Endothelial cell of hepatic sinusoid (primary cell): ENCODE data around the gene UNC79.

Experiments used
- in situ Hi-C: cut with HindIII; loops from 2 replicates; pipeline ENCODE4 v1.10.0; 2017; ENCODE audit warnings: low sequenced_read_pairs

Gene UNC79

DNA sequence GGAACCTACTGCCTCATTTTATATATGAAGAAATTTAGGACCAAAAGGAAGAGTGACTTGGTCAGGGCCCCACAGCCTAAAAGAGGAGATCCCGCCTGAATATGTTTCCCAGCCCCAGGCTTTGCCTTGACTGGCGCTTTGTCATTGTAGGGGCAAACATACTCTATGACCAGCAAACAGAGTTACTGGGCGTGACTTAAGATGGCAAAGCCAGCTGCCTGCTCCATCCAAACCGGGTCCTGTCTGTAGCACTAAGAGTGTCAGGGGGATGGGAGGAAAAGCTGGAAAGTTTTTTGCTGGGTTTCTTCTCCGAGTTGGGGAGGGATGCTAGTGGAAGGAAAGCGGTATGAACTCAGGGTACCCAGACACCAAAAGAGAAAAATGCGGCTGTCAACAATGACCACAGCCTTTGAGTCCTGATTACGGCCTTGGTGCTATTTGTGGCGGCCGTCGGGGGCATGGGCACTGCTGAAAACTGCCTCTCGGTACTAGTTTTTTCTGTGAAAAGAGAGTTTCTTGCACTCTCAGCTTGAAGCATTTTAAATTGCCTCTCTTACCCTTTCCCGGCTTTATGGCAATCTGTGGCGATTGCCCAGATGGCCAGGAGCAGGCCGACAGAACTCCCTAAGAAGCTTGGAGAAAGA lies 274.9 kb downstream of the UNC79 start:
- in situ Hi-C loops: loop anchor here (5.0 kb wide), 1 partner anchor 87 kb away; no protein-coding TSS in a partner anchor

DNA sequence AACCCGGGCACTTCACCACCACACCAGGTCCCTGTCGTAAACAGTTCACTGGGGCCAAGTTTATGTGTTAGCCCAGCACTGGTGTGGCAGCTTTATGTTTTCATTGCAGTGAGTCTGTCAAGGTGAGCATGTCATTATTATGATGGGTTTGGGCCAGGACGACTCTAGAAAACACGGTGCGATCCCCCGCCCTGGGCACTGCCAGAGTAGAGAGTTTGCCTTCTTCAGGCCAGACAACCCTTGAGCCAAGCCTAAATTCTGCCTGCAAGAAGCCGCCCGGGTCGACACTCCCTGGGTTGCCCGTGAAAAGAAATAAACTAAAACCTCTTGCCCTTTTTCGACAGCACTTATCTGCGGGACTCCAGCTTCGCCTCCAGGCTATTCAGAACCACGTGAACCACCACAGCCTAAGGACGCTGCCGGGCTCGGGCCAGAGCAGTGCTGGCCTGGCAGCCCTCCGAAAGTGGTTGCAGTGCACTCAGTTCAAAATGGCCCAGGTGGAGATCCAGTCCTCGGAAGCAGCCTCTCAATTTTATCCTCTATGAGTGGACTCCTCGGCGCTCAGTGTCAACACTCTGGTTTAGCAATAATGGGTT lies 275.7 kb downstream of the UNC79 start:
- in situ Hi-C loops: loop anchor here (5.0 kb wide), 1 partner anchor 86 kb away; no protein-coding TSS in a partner anchor

DNA sequence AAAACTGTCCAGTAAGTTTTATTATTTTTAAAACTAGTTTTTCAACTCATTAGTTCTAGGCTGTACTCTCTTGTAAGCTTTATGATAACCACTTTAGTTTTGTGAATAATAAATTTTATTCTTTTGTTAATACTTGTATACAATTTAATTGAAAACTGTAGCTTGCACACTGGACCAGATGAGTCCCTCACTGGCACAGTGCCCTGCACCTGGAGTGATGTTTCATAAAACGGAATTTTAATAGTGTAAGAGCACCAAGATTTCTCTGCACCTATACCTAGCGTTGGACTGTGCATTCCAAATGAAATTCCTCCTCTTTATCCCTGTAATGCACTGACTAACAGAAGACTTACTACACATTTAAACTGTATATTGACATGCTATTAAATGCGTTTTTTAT lies 276.7 kb downstream of the UNC79 start:
- in situ Hi-C loops: loop anchor here (5.0 kb wide), 1 partner anchor 85 kb away; no protein-coding TSS in a partner anchor

GRCh38 chr14:93708311-93708734 lies 277.6 kb downstream of the UNC79 start:
- in situ Hi-C loops: loop anchor here (5.0 kb wide), 1 partner anchor 84 kb away; no protein-coding TSS in a partner anchor

- in situ Hi-C loops: loop anchor here (5.0 kb wide), 1 partner anchor 84 kb away; no protein-coding TSS in a partner anchor
These were observed 278.1 kb downstream of the UNC79 start for GRCh38 chr14:93708800-93709199.

- in situ Hi-C loops: loop anchor here (5.0 kb wide), 1 partner anchor 83 kb away; no protein-coding TSS in a partner anchor
These were observed 278.5 kb downstream of the UNC79 start for GRCh38 chr14:93709249-93709648.

DNA sequence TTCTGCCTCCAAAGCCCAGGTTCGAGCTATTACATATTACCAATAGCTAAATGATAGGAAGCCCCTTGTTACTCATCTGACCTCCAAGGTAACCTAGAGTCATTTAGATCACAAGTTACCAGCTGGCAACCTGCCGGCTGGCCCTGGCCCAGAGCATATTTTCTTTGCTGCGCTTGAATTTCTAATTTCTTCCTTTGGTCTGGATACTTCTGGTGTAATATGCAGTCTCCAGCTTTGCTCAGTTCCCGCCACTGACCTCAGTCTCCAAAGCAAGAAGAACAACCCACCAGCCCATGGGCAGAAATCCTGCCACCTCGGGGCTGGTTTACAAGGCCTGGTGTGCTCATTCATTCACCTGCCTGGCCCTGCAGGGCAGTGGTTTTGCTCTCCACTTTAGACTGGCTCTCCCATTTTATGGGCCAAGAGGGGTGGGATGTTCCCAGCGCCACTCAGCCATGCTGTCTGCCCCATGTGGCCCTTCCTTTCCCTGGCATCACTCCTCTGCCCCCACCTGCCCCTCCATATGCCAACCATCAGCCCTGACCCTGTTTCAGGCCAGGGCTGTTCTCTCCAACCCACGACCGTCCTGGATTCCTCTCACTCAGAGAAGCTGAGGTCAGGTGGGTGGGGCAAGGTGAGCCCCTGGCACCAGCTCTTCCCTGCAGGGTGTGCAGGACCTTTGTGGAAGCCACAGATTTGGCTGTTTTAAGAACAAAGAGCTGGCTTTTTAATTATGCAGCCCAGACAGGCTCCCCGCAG lies 281.5 kb downstream of the UNC79 start:
- in situ Hi-C loops: no loop called here

DNA sequence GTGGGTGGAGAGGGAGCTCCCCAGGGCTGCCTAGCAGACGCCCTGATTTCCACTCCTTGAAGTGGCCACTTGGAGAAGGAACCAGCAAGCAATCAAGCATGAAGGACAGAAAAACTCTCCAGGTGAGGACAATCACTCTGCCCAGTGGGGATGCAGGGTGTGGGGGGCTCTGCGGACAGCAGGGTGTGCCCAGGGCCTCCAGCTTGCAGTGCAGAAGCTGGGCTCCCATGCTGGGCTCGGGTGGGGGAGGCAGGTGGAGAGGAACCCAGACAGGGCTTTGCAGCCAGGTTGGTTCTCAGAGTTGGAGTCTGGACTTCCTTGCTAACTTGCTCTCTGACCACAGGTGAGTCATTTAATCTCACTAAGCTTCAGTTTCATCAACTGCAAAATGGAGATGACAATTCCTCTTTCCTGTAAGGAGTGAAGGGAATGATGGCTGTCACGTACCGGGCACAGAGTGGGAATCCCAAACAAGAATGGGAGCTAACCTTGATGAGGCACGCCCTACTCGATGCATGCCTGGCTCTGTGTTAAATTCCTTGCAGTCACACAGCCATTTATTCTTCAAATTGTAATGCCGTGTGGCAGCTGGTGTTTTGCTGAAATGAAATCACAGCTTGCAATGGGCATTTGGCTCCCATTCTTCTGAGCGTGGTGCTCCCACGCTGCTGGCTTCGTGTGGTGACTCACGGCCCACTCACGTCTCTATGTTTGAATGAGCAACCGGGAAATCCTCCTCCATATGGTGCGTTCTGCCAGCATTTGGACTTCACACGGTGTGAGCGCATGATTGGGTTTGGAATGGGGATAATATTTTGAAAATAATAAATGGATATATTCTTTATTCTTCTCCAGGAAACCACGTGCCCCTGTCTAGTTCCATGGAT lies 282.3 kb downstream of the UNC79 start:
- in situ Hi-C loops: no loop called here

DNA sequence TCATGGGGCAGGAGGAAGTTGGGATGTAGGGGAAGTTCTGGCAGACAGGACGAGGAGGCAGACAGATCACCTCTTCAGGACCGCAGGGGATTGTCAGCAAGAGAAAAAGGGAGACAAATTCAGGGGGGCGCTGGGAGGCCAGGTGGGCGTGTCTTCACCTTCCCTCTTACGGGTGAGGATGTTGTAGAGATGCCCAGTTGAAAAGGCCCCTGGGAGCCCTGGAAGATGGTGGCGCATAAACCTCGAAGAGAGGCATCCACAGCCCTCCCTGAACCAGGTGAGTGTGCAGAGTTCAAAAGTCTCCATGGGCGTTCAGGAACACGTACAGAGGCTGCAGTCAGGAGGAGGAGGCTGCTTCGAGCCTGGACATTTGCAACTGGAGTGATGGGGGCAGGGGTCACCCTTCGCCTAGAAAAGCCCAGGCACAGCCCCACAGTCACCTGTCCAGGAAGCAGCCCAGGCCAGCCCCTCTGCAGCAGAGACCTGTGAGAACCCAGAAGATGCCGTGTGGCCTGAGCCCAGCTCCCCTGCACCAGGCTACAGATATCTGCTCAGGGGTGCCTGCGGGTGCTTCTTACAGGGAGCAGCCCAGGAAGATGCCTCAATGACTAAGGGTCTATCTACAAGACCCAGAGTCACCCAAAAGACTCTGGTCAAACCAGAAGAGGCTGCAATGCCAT lies 283.1 kb downstream of the UNC79 start:
- in situ Hi-C loops: no loop called here

GRCh38 chr14:93714605-93715004 lies 283.9 kb downstream of the UNC79 start:
- in situ Hi-C loops: no loop called here

GRCh38 chr14:93715279-93715927 lies 284.7 kb downstream of the UNC79 start:
- in situ Hi-C loops: no loop called here

- in situ Hi-C loops: no loop called here
These were observed 285.4 kb downstream of the UNC79 start for GRCh38 chr14:93716002-93716745.

DNA sequence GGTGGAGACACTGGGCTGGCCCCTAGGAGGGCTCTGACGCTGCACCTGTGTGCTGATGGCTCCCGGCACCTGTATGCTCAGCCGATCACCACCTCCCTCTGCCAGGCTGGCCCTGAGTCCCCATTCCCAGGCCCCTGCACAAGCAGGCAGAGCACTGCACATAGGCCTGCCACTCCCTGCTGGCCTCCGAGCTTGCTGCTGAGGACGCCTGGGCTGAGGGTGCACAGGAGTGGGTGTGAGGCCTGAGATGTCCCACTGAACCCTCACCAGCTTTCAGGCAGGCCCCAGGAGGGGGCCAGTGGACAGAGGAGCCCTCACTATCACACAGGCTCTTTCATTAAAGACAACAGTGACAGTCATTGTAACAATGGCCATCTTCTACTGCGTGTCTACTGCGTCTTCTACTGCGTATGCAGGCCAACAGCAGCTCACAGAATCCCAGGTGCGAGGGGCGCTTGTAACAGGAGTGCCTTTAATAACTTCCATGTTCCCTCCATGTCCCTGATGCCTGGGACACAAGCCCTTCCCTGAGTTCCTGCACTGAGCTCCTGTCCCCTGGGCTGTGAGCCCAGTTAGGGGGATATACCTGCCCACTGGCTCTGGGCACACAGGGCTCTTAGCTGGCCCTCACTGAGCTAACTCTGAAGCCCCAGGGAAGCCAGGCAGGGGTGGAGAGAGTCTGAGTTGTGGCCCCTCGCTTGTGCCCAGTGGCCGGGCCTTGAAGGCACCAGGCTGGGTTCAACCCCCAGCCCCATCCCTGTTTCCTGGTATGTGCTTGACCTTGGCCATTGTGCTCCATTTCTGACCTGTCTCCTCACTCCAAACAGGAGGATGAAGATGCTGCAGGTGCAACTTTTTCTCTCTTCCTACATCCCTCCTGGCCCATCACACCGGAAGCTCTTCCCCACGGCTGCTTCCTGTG lies 286.3 kb downstream of the UNC79 start:
- in situ Hi-C loops: no loop called here

DNA sequence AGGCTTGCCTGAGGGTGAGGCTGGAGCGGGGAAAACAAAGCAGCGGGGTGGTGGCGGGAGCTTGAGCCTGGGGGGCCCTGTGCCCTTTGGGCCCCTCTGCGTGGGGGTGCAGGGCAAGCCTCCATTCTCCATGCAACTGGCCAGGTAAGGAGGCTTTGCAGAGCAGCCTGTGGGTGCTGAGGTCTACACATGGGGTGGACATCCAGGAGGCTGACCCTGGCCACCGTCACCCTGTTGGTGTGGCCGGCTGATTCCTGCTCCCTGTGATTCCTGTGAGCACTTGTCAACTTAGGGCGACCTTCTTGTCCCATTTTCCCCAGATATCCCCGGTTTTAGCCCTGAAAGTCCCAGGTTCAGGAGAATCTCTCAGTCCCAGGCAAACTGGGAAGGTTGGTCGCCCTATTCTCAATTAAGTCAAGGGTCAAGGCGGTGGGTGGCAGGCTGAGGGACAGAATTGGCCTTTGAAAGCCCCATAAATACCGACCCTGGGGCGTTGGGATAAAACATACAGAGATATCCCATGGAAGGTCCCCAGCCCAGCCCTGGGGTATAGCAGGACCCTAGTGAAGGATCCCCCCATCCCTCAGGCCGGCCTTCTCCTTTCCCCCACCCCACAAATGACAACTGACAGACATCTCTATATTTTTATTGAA lies 287.1 kb downstream of the UNC79 start:
- in situ Hi-C loops: no loop called here

DNA sequence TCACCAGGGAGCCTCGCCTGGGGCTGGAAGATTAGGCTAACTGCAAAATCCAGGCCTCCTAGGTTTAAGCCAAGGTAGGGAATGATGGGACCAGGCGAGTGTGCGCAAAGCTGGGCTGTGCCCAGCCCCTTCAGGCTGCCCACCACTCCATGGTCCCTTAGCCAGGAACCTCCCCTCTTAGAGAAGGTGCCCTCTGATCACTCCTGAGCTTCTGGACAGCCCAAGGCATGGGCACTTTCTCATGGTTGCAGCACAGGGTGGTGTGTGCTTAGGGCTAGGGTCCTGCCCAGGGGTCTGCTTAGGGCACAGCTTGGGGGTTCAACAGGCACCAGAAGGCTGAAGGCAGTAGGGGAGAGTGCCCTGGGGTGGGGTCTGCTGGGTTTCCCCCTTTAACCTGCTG lies 288.5 kb downstream of the UNC79 start:
- in situ Hi-C loops: no loop called here

GRCh38 chr14:93720076-93720815 lies 289.5 kb downstream of the UNC79 start:
- in situ Hi-C loops: no loop called here
